ENCODE measurements around the gene ICE2.
"Not testable (repeated sequence)": the region's sequence is repeated elsewhere in the genome, so short reads cannot be mapped to it uniquely, and the experiment has no call there.

Gene ICE2

DNA sequence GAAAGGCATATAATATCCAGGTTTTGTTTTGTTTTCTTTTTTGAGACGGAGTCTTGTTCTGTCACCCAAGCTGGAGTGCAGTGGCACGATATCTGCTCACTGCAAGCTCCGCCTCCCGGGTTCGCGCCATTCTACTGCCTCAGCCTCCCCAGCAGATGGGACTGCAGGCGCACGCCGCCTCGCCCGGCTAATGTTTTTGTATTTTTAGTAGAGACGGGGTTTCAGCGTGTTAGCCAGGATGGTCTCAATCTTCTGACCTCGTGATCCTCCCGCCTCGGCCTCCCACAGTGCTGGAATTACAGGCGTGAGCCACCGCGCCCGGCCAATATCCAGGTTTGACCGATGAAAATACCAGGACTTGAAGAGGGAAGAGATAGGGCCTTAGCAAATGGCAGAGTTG is 66.1 kb downstream of the ICE2 start:
- intact Hi-C loops (cut with DNase I); DNase-seq: not testable (repeated sequence)

DNA sequence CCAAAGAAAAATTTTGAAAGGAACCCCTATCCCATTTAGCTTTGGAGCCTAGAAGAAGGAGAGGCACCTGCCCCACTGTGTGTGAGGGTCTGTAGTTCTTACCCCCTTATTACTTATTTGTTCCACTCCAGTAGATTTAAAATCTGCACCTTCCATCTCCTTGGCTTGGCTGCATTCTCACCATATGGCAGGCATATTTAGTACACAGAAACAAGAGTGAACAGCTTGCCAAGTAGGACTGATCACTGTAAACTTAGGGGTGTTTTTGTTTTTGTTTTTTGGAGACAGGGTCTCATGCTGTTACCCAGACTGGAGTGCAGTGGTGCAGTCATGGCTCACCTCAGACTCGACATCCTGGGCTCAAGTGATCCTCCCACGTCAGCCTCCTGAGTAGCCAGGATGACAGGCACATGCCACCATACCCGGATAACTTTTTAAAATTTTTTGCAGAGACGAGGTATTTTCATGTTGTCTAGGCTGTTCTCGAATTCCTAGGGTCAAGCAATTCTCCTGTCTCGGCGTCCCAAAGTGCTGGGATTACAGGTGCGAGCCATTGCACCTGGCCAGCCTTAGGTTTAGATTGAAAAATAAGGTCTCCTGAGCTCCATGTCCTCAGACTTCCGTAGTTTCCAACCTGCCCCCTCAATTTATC is 67.0 kb downstream of the ICE2 start:
- intact Hi-C loops (cut with DNase I): no loop called here
- DNase-seq: no peak

DNA sequence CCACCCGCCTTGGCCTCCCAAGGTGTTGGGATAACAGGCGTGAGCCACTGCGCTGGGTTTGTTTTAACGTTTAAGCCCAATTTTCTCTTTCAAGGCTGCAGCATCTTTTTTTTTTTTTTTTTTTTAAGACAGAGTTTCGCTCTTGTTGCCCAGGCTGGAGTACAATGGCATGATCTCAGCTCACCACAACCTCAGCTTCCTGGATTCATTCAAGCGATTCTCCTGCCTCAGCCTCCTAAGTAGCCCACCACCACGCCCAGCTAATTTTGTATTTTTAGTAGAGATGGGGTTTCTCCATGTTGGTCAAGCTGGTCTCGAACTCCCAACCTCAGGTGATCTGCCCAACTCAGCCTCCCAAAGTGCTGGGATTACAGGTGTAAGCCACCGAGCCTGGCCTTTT is 68.6 kb downstream of the ICE2 start:
- intact Hi-C loops (cut with DNase I); DNase-seq: not testable (repeated sequence)

DNA sequence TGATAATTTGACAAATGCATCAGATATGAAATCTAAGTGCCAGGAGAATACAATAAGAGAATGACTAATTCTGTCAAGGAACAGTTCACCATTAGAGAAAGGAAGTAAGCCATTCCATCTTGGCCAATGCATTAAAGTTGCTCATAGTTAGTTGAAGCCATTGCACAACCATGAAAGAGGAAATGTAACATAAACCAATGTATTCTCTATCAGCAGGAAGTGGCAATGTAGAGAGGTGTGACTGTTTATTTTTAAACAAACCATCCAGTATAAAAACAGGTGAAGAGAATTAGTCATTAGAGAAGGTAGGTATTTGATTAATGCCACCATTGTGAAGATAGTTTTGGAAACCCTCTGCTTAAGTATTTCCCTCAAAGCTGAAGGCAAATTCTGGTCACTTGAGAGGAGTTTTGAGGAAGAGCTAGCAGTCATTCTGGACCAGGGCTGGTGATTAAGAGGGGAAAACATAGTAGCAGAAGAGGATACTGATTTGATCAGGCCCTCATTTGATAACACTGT is 70.4 kb downstream of the ICE2 start:
- no peak for DNase-seq
- intact Hi-C loops (cut with DNase I): no loop called here

DNA sequence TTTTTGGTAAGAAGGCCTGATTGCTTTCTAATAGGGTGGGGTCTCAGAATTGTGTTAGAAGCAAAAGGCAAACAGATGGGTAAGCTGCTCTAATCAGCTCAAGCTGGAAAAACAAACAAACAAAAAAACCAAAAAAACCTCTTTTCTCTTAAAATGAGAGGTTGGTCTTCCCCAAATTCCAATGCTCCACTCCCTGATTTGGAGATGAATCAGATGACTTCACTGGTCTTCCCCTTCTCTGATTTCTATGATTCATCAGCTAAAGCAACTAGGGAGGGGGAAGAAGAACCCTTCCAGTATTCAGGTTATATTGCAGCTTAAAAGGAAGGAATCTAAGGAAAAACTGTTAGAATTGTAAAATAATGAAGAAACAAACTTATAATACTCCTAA is 71.5 kb downstream of the ICE2 start:
- DNase-seq: no peak
- intact Hi-C loops (cut with DNase I): no loop called here

DNA sequence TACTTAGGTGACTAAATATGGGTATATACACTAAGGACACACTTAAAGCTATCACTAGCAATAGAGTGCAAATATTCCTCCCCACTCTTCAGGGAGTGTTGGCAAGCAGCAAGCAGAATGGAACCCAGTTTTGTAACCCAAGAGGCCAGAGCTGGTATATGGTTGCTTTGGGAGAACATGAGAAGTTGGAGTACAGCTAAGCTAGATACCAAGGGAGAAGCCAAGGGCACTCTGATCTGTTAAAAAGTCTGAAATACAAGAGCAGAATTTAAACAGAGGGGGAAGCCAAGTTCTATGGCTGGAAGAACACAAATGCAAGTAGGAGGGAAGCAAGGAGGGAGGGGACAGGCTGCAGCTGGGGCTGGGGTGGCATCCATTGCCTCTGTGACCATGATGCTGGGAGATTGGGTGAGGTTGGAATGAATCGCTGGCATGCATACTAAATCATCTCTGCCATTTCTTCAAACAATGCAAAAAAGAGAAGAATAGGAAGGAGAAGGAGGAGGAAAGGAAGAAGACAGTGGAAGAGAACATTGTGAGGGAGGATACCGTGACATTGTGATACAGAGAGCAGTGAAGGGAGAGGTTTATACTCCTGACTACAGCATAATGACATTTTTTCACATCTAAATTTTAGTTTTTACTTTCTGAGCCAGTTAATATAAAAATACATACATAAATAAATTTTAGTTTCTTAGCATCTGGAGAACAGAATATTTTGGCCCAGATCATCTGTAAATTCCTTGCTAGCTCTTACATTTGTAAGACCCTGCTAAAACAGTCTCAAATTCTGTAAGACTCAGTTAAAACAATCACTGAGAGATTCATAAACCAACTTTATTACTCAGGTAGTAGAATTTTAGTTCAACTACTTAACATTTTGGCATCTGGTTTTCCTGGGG is 72.2 kb downstream of the ICE2 start:
- no peak for DNase-seq
- intact Hi-C loops (cut with DNase I): no loop called here

DNA sequence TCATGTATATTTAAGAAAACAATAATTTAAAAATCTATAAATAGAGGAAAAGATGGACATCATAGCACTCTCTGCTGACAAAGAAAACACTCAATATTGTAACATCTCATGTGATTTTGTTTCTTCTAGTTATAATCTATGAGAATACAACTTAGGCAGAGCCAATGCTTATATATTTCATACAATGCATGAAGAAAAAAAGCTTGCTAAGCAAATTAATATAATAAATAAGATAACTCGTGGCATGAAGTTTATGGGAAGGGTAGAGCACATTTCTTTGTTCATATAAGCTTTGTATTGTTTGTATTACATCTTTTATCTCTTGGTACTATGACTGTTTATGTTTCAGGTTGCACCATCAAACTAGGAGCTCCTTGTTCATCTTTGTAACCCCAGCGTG is 73.5 kb downstream of the ICE2 start:
- intact Hi-C loops (cut with DNase I): no loop called here
- no peak for DNase-seq

DNA sequence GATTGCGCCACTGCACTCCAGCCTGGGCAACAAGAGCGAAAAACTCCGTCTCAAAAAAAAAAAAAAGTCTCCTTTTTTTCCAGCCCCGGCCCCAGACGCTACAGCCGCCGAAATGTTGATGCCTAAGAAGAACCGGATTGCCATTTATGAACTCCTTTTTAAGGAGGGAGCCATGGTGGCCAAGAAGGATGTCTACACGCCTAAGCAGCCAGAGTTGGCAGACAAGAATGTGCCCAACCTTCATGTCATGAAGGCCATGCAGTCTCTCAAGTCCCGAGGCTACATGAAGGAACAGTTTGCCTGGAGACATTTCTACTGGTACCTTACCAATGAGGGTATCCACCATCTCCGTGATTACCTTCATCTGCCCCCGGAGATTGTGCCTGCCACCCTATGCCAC is 74.6 kb downstream of the ICE2 start:
- intact Hi-C loops (cut with DNase I); DNase-seq: not testable (repeated sequence)

DNA sequence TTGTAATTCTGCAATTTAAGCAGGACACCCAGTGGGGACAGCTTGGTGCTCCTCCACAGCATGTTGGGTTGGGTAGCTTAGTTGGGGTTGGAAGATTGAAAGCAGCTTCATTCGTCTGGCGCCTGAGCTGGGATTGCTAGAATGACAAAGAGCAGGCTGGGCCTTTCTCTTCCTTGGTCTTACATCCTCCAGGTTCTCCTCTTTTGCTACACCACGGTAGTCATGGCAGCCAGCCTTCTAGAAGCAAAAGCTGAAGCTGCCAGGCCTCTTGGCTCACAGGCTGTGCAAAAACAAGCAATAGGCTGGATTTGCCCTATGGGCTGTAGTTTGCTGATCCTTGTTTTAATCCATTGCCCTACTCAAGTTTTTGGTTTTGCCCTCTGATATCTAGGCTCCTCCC is 78.0 kb downstream of the ICE2 start:
- no peak for DNase-seq
- intact Hi-C loops (cut with DNase I): no loop called here

DNA sequence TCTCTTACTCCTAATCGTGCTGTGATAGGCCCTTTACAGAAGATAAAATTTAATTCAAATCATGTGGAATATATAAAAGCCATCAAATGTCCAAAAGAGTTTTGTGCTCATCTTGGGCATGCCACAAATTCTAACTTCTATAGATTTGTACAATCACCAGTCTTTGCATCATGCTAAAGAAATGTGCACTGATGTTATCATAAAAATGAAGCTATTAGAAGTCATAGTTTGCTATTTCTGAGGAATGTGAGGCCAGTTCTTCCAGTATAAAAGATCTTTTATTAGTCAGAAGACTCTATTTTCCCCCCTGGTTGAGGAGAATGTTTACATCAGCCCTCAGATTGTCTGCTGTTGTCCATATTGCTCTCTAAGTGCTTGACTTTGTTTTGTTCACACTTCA is 79.0 kb downstream of the ICE2 start:
- intact Hi-C loops (cut with DNase I): no loop called here
- no peak for DNase-seq

DNA sequence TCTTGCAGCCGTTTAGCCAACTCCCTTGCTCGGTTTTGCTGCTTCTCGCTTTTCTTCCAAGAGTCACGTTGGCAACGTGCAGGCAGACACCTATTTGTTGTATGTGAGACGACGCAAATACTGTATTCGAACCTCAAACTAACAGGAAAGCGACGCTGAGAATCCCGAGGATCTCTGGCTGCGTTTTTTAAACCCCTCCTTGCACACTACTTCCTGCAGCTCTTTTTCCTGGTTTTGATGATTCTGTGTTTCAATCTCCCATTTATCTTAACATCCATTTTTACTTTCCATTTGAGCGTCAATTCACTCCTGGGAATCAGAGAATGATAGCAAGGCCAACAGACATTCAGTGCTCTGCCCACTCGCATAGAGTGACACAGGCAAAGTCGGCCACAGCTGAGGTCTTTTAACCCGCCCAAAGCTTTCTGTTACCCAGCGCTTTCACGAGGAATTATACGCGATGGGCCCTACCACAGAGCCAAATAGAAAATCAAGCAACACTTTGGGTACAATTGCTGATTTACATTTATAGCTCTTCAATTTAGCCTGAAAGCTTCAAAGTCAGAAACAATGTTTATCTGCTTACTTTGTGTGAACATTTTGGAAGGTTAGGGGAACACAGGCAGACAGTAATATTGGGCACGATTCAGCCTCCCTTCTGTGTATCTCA is 79.6 kb downstream of the ICE2 start:
- intact Hi-C loops (cut with DNase I): no loop called here
- DNase-seq: no peak

DNA sequence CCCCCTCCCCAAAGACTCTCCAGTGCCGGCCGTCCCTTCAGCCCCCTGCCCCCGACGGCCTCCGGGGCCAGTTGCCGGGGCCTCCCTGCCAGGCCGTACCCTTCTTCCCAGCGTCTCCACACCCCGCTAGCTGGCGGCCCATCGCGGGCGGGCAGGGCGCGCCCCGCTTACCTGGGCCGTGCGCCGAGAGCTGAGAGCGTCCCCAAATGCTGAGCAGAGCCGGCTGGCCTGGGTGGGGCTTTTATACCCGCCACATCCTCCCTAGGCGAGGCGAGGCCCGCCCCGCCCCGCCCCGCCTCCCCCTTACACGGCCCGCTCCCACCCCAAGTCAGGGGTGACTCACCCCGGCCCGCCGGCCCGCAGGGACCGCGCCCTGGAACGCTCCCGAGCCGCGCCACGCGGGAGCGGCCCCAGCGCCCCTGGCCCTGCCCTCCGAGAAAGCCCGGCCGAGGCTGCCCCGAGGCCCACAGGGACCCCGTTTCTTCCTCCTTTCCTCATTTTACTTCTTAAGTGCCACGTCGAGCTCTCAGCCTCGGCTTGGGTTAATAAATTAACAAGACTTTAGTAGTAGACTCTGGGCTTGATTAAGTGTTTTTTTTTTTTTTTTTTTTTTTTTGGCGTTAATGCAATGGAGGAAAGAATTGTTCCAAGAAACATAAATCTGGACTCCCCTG is 81.0 kb downstream of the ICE2 start, which contains the start of gene ANXA2:
Gene ANXA2, minus strand, starts transcription at position 215 of the 674 bp plus-strand sequence. CDS start 11,911 bp downstream, outside the sequence.
- intact Hi-C loops (cut with DNase I): no loop called here
- DNase-seq: peak in 2 of 10 donors; percentile 28 to 78

DNA sequence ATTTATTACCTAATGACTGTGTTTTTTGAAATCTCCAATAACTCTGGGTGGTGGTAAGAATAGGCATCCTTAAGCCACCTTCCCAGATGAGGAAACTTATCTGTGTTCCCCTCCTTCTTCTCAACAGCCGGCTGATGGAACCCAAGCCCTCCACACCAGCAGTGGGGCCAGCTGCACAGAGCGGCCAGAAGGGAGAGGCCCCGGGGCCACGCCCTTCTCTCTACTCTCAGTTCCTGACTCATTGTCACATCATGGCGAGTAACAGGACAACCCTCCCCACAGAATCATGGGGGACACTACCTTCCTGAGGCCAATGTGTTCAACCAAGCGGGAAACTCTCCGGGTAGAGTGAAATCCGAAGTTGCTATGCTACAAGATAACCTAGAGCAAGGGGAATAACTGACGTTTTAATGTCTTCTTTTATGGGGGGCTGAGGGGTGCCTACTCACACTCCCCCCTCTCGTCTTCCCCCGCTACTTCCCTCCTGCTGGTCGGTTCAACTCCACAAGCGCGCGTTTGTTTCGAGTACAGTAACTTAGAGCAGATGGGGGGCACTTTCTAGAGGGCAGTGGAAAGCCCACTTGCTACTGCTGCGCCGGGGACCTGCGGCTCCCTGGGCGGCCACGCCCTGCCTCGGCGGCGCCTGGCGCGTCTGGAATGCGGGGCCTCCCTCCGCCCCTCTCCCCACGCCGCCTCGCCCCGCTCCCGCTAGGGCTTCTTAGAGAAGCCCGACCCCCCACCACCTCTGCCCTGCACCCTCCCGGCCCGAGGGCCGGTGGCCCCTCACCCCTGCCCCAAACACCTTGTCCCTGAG is 81.8 kb downstream of the ICE2 start:
- intact Hi-C loops (cut with DNase I): no loop called here
- DNase-seq: no peak

DNA sequence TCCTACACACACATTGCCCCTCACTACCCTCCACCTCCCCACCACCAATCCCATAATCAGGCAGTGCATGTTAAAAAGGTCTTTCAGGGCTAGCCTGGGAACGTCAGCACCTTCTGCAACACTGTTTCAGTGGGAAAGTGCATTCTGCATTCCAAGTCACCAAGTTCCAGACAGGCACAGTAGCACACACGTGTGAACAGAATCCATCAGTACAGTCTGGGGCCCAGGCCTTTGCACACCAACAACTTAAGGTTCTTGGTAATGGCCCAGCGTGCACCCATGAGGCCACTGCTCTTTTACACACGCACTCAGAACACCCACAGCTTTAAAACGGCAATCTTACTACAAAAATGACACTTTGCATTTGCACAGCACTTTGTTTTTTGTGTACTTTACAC is 82.4 kb downstream of the ICE2 start:
- no peak for DNase-seq
- intact Hi-C loops (cut with DNase I): no loop called here

DNA sequence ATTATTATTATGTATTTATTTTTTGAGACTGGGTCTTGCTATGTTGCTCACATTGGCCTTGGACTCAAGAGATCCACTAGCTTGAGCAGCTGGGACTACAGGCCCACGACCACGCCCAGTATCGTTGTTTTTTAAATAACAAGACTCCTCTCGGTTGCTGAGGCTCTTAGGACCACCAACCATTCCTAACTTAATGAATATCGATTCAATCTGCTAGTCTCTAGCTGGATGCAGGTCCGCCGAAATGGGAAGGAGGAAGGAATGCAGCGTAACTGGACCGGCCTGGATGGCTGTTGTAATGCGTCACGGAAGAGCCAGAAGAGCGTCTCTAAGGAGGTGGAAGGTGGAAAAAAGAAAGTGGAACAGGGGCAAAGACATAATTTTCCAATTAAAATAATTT is 82.8 kb downstream of the ICE2 start:
- intact Hi-C loops (cut with DNase I): no loop called here
- no peak for DNase-seq

DNA sequence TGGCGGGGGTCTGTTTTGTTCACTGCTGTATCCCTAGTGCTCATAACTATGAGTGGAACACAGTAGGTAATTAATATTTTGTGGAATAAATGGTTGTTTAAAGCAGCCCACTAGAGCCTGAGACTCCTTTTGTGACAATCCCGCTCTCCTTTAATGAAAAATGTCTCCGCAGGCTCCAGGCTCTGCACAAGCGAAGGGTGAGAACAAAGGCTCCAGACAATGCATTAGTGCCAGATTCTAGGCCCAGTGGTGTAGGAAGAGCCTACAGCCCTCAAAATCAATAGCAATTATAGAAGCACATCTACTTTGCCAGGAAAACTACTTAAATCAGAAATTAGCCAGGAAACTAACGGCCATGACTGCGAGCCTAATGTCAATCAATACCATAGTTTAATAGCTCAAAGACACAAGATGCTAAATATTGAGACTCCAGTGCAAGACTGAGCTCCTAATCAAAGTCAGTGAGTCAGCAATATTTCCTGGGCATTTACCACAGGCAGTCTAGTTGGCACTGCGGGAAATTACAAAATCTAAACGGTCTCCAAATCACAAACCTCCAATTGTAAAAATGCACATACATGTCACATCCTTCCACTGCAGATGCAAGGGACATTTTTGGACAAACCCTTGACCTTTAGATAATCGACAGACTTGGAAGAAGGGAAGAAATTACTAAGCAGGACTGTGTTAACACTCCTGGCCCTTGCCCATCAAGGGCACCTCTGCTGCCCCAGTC is 83.5 kb downstream of the ICE2 start:
- intact Hi-C loops (cut with DNase I): no loop called here
- no peak for DNase-seq

DNA sequence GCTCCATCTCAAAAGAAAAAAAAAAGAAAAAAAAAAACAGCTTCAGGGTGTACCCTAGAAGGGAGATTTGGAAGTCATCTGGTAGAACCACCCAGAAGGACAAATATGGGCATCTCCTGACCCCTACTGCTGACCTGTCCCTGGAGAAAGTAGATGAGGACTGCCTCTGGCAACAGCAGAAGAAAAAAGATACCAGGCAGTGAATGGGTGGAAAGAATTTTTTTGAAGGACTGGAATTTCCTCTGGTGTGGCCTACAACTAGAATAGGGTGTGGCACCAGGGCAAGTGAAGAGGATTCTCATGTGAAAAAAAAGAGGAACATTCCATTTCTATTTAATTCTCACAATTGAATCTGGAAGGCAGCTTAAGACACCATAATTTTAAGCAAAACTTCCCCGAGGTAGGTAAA is 84.2 kb downstream of the ICE2 start:
- no peak for DNase-seq
- intact Hi-C loops (cut with DNase I): no loop called here

DNA sequence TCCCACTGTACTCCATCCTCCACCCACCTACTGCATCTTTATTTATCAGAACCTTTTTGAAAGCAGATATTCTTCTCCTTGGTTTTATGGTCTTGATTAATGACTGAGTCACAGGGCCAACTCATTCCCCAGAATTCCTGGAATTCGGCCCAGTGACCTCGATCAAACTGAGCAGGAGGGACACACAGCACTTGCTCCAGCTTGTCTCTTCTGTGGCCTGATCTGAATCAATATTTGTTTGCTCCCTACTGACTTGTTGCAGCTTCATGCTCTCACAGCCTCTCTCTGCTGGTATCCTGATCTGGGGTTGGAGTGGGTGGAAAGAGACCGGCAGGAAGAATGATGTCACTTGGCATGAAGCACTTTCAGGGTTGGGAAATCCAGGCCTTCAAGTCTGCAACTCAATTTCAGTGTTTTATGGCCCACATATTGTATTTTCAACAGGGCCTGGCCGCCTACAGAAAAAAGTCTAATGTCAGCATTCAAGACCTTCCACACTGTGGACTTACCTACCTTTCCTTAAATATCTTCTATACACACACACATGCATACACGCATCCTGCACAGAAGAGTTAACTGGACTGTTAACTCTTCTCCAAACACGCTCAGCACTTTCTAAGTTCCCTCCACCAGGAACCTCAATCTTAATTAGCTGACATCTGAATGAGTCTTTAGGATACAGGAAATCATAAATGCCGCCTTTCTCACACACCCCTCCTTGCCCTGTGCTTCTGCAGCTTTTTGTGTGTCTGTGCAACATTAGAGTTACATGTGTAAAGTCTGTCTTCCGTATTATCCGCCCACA is 85.8 kb downstream of the ICE2 start:
- DNase-seq: no peak

More for the DNA sequence above, 85.8 kb downstream of the ICE2 start:
- intact Hi-C loops (cut with DNase I): no loop called here
